Activated gamma-delta T cell (primary cell): ENCODE measurements around the gene RILP.

ENCODE experiments used
- DNase-seq: peaks from one replicate; lab custom pipeline; 2025; lab: John Stamatoyannopoulos, UW

Gene RILP

DNA sequence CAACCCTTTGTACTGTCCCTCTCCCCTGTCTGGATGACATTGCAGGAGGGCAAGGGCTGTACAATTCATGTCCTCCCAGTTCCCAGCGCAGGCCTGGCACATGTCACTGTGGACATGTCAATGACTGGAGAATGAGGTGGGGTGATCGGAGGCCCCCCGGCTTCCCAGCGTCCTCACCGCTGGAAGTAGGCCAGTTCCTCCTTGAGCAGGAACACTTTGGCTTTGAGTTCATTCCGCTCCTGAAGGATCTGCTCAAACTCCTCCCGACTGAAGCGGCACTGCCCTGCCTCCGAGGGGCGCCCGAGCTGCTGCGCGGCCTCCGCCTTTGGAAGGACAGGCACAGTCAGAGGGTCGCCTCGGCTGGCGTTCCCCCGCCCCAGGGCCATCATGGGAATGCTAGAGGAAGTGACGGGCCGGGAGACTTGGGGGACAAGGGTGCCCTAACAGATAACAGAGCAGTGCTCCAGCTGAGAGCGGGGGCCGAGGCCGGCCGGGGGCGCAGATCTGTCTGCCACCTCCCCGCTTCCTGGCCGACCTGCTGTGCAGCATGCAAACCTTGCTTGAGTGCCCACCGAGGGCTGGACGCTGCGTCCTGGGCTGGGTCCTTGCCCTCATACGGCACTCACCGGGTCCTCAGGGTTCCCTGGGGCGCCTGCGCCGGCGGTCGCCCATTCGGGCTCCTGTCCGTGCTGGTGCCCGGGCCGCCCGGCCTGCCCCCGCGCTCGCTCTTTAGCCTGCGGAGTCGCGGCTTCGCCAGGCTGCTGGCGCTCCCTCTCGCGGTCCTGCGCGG is 1.3 kb downstream of the RILP start:
- DNase-seq = no peak

DNA sequence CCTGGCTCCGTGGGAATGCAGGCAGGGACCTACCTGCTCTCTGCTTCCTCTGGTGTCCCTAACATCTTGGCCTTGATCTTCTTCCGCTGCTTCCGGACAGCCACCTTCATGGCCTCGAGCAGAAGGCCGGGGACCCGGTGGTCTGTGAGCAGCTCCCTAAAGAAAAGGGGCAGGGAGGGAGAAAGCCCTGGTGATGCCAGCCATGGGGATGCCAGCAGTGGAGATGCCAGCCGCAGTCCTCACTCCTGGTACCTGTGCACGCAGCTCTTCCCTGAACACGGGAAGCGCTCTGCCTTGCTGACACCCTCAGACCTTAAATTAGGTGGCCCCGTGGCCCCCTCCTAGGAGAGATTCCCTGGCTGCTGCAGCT is 1.9 kb downstream of the RILP start:
- DNase-seq = no peak

DNA sequence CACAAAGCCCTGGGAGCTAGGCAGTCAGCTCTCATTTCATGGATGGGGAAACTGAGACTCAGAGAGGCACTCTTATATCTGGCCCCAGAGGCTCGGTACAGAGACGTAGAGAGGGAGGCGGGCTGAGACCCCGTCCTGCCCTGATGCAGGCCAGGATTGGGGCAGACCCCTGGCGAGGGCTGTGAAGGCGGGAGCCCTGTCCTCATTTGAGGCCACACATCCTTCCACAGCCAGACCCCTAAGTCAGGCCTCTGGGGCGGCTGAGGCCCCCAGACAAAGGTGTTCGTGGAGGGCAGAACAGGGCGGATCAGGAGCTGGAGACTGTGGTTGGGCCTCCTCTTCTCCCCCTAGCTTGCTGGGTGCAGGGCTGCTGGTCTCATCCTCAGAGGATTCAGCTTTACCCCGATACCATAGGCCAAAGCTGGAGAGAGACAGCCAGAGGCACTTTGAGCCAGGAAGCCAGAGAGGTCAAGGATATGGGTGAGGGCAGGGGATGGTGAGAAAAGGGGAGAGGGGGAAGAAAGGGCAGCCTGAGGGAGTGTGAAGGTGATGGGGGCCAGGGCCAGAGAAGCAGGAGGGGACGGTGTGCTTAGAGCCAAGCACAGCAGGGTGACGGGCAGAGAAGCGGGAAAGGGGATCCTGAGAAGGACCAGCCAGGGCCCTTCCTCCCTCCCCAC is 3.3 kb downstream of the RILP start:
- no peak for DNase-seq

- DNase-seq = no peak
Observed at GRCh38 chr17:1645207-1646171, 4.2 kb downstream of the RILP start, which contains the start of gene SCARF1. TSS of gene SCARF1 (minus strand) at chr17:1645732. CDS start at chr17:1645697, 35 bp downstream.

DNA sequence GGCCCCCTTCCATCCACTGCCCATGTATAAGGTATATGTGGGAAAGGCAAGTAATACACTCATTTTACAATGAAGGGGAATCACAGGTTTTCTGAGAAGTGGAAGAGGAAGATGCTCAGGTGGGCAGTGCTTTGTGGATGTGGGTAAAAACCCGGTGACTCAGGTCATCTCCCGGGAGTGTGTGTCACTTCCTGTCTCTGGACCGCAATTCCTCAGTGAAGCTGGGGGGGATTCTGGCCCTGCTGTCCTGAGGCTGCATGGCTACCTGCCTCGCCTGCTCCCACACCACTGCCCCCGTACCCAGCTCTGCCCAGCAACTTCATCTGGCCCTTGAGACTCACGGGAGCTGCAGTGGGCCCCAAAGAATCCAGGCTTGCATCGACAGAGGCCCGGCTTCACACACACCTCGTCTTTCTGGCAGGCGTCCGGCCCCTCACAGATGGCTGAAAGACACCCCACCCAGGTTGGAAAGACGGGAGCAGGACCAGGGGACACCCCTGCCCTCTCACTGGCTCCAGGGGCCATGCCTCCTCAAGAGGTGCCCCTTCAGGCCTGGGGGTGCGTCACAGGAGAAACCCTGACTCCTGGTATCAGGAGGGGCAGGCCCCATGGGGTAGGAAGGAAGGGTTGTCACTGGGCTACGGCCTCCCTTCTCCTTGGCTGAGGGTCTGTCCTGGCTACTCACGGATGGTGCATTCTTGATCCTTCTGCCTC is 5.0 kb downstream of the RILP start:
- DNase-seq = no peak

GRCh38 chr17:1643999-1644492 is 5.6 kb downstream of the RILP start:
- no peak for DNase-seq

- DNase-seq = peak; percentile 59
Observed at GRCh38 chr17:1643293-1643998, 6.2 kb downstream of the RILP start.

DNA sequence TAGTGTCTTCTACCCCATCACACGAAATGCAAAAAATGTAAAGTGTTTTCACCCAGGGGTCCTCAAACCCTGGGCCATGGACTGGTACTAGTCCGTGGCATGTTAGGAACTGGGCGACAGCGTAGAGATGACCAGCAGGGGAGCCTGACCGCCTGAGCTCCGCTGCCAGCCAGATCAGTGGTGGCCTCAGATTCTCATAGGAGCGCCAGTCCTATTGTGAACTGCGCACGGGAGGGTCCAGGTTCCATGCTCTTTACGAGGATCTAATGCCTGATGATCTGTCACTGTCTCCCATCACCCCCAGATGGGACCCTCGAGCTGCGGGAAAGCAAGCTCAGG is 8.6 kb downstream of the RILP start:
- DNase-seq = no peak

- DNase-seq = no peak
Observed at GRCh38 chr17:1640329-1641064, 9.2 kb downstream of the RILP start.

DNA sequence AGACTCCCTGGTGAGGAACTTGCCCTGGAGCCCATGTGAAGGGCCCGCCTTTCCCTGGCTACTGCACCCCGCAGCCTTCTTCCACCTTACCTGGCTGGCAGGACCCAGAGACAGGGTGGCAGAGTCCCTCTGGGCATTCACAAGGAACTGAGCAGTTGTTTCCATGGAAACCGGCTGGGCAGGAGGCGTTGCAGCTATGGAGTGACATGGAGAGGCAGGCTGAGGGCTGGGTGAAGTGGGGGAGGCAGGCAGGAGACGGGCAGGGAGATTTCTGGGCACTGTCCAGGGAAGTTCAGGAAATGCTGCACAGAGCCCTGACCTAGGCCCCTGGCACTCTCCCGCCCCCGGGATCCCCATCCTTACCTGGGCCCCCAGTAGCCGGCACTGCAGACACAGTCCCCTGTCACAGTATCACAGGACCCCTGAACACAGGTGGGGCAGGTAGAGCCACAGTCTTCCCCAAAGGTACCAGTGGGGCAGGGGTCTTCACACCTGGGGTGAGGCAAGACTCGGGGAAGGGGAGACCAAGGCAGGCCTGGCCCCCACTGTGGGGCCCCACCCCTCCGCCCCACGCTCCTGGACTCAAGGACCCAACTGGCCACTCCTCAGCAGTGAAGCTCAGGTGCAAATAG is 10.0 kb downstream of the RILP start:
- DNase-seq = no peak

- DNase-seq = no peak
Observed at GRCh38 chr17:1638624-1639300, 10.9 kb downstream of the RILP start.

- no peak for DNase-seq
Observed at GRCh38 chr17:1638171-1638590, 11.5 kb downstream of the RILP start.

DNA sequence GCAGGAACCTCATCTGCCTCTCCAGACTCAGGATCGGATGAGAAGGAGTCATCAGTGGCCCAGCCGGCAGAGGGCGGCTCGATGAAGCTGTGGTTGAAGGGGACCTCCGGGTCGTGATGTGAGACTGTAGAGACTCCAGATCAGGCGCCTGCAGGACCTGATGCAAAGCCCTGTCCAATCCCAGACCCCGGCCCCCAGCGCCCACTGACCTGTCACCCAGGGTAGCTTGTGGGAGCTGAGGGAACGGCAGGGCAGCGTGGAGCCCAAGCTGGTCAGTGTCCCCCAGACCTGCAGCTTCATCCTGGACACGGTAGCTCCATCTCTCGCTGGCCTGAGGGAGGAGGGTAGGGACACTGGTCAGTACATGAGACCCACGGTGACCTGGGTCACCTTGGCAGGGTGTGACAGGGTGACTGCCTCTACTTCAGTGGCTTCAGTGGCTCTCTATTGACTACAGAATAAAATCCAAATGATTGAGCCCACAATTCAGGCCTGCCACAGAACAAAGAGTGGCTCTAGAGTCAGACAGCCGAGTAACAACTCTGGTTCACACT is 12.9 kb downstream of the RILP start:
- no peak for DNase-seq

DNA sequence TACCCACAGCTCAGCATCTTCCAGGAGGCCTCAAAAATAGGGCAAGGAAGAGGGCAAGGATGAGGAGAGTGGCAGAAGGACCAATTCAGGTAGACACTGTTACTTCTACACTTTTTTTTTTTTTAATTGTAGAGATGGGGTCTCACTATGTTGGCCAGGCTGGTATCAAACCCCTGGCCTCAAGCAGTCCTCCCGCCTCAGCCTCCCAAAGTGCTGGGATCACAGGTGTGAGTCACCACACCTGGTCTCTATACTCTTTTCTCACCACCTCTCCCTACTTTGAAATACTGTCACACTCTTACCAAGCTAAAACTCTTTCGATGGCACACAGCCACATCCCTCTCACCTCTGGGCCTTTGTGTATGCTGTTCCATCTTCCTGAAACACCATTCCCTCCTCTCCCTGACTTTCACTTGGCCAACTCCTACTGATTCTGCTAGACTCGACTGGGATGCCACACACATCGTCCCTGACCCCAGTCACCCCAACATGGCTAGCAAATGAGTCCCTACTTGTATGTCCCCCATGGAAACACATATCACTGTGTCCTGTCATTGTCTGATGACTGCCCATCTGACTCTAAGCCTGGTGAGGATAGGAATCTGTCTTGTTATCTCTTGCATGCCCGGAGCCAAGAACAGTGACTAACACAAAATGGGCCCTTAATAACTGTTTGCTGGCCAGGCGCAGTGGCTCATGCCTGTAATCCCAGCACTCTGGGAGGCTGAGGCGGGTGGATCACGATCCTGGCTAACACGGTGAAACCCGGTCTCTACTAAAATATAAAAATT is 13.8 kb downstream of the RILP start:
- DNase-seq = no peak

- no peak for DNase-seq
Observed at GRCh38 chr17:1634841-1635650, 14.6 kb downstream of the RILP start.

DNA sequence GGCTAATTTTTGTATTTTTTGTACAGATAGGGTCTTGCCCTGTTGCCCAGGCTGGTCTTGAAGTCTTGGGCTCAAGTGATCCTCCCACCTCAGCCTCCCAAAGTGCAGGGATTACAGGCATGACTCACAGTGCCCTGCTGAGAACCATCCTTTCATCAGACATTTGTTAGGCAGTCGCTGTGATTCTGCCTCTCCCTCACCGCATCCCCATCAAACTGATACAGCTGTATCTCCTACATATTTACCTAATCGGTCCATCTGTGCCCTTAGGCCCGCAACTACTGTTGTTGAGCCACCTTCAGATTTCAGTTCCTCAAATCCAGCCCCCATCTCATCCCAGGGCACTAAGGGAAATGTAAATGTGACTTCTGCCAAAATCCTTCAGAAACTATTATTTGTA is 19.0 kb downstream of the RILP start:
- no peak for DNase-seq
